WERI-Rb-1 (cell line): ENCODE results near the gene APEX1.

Source experiments
- DNase-seq: peaks from one replicate; pipeline ENCODE4 v3.0.0-alpha.2; 2020
- H3K27ac ChIP-seq: fragments of 250-450 bp; sonication (Bioruptor Pico); 2 replicates; pipeline ENCODE4 v1.5.1; 2020; ENCODE audit warnings: mild to moderate bottlenecking, moderate library complexity
- H3K27me3 ChIP-seq: fragments of 250-450 bp; sonication (Bioruptor Pico); 2 replicates; pipeline ENCODE4 v1.5.1; 2021; ENCODE audit warnings: mild to moderate bottlenecking, low read depth, moderate library complexity; ENCODE audit not compliant: insufficient read depth, severe bottlenecking
- H3K36me3 ChIP-seq: fragments of 250-450 bp; sonication (Bioruptor Pico); 2 replicates; pipeline ENCODE4 v1.5.1; 2020; ENCODE audit warnings: mild to moderate bottlenecking, moderate library complexity
- H3K4me3 ChIP-seq: 2 replicates; pipeline ENCODE4 v1.5.1; 2011; ENCODE audit warnings: low read depth, mild to moderate bottlenecking, control low read depth, low read length
- H3K9me3 ChIP-seq: fragments of 250-450 bp; sonication (Bioruptor Pico); 2 replicates; pipeline ENCODE4 v1.5.1; 2021; ENCODE audit warnings: mild to moderate bottlenecking, moderate library complexity; ENCODE audit not compliant: severe bottlenecking
- TF ChIP-seq, protein P1 (sequence below): IDR thresholded peaks from 2 replicates; pipeline ENCODE4 v1.5.1; 2011; ENCODE audit warnings: low read depth, mild to moderate bottlenecking, control low read depth, inconsistent platforms, low read length

Gene APEX1

DNA sequence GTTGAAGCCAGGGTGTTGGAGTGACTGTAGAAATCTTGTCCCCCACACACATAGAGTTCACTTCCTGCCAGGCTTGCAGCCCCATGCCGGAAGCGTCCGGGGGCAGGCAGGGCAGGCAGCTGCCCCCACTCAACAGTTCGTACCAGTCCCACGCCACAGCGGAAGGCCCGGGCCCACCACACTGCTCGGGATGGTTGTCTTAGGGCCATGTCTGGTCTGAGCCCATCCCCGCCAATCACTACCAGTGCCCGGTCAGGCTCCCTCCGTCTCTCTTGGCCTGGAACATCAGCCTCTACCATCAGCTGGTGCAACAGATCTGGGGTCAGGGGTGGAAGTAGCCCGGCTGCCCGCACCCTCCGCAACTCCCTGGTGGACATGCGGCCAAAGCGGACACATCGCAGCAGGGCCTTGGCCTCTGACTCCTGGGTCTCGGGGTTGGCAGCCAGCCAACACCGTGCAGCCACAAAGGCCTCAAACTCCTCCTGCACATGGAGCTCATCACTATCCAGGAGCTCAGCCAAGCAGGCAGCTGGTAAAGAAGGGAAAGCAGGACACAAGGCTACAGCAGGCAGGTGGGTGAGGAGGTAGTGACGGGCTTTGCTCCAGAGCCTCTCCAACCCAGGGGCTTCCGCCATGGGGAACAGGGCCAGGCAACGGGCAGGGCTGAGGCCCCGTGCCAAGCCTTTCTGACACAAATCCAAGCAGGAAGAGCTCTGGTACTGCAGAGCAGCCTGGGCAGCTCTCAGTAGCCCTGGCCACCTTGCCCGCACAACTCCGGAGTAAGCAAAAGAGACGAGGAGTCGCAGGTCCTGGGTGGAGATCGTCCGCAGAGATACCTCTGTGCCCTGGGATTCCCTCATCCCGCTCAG lies 25.0 kb upstream of the APEX1 start:
- Histone ChIP-seq H3K4me3 (no peak overlapping the region), H3K36me3 (no peaks in the 10 kb centered on the region), H3K27me3 (no peaks in the 10 kb centered on the region), H3K27ac (no peak overlapping the region), H3K9me3 (no peaks in the 10 kb centered on the region)
- DNase-seq, result no peak
- TF ChIP-seq, protein P1, sequence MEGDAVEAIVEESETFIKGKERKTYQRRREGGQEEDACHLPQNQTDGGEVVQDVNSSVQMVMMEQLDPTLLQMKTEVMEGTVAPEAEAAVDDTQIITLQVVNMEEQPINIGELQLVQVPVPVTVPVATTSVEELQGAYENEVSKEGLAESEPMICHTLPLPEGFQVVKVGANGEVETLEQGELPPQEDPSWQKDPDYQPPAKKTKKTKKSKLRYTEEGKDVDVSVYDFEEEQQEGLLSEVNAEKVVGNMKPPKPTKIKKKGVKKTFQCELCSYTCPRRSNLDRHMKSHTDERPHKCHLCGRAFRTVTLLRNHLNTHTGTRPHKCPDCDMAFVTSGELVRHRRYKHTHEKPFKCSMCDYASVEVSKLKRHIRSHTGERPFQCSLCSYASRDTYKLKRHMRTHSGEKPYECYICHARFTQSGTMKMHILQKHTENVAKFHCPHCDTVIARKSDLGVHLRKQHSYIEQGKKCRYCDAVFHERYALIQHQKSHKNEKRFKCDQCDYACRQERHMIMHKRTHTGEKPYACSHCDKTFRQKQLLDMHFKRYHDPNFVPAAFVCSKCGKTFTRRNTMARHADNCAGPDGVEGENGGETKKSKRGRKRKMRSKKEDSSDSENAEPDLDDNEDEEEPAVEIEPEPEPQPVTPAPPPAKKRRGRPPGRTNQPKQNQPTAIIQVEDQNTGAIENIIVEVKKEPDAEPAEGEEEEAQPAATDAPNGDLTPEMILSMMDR, result no peak

DNA sequence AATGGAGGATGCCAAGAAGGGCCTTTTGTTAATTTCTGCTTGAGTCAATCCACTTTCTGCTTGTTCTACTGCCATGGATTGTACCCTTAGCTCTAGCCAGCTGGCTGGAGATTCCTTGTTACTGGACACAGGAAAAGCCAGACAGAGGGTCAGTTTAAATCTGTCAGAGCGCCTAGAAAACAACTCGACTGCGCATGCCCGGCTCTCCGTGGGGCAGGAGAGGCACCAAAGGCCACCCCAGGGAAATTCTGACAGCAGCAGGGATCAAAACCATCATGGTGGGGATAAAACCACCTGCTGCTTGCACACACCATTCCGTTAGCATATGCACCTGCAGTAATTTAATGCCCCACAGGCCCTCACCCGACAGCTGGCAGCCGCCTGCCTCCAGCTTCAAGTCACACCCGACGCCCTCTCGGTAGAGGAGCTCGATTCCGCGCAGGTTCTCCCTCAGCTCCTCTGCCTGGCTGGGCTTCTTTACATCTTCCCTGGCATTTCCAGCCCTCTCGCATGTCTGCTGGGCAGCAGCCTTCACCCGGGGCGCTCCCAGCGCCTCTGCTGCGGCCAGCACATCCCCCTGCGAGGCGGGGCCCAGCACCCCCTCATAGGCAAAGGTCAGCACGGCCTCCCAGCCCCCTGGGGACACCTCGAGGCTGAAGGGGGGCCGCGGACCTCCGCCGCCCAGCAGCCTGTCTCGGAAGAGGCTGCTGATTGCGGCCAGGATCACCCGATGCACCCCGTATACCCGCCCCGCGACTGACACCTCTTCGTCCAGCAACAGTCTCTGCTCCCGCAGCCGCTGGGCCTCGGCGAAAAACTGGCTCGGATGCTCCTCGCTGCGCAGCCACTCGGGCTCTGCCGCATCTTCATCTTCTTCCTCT lies 20.1 kb upstream of the APEX1 start:
- Histone ChIP-seq H3K9me3 (no peaks in the 10 kb centered on the region), H3K36me3 (no peaks in the 10 kb centered on the region), H3K27ac (no peak overlapping the region), H3K27me3 (no peaks in the 10 kb centered on the region), H3K4me3 (no peak overlapping the region)
- DNase-seq, result no peak
- TF ChIP-seq, protein P1, result no peak

DNA sequence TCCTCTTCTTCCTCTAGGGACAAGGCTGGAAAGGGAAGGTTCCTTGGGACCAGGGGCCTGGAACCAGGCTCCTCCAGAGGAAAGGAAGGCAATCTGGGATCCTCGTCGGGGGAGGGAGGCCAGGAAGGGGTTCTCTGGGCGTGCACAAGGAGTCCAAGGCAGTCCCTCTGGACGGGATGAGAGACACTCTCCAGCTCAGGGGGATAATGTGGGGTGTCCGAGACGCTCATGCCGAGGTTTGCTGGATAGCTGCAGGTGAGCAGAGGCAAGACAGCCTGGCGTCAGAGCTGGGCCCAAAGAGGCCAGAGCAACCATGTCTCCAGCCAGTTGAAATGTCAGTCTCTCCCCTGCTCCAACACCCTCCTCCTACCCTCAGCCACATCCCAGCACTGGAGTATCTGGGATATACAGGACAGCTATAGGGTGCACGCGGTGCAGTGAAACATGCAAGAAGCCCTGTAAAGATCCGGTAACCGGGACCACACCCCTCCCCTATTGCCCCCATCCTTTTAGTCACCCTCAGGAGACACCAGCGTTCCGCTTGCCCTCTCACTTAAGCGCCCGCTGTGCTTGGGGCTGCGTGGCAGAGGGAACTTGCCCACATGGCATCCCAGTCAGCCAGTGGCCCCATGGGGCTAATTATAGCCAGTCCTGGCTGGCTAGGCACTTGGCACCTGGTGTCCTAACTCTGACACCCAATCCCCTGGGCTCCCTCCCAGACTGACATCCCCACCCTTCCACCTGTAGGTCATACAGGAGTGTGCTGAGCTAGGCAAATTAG lies 19.3 kb upstream of the APEX1 start, which contains the start of gene KLHL33:
Gene KLHL33 (minus strand): TSS at position 585 of the 781 bp plus-strand sequence. CDS start 355 bp downstream, at position 230.
- no peak for DNase-seq
- TF ChIP-seq, protein P1, result no peak
- Histone ChIP-seq H3K27ac (no peak within 1 kb of the TSS), H3K27me3 (no peaks in the 10 kb centered on the region), H3K9me3 (no peaks in the 10 kb centered on the region), H3K4me3 (no peak within 1 kb of the TSS), H3K36me3 (no peaks in the 10 kb centered on the region)

DNA sequence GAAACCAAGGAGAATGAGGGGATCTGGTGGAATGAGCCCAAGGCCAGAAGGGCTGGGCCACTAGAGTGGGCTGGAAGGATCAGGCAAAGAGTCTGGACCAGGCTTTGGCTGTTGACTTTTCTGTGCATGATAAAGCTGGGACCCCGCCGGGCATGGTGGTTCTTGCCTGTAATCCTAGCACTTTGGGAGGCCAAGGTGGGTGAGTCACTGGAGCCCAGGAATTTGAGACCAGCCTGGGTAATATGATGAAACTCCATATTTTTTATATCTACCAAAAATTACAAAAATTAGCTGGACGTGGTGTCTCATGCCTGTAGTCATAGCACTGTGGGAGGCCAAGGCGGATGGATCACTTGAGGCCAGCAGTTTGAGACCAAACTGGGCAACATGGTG lies 18.7 kb upstream of the APEX1 start:
- no peaks in the 10 kb centered on the region for H3K9me3 ChIP-seq
- H3K36me3 ChIP-seq, result no peaks in the 10 kb centered on the region
- no peaks in the 10 kb centered on the region for H3K27me3 ChIP-seq
- DNase-seq, result no peak
- TF ChIP-seq, protein P1, result no peak
- H3K4me3 ChIP-seq, result no peak overlapping the region
- H3K27ac ChIP-seq, result no peak overlapping the region

DNA sequence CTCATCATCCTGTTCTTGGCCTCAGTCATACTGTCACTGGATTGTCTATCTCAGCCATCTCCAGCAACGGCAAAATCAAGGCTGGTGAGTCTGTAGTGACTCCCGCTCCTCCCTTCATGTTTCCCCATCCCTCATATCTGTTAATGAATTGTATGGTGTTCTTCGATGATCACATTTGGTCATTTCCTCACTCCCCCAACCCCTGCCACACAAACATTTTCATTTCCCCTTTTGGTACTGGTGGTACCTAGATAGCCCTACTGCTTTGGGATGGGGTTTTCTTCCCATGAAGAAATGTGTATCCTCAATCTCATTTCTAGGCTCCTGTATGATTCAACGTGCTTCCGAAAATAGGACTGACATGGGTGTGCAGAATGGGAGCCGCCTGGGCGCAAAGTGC lies 16.4 kb upstream of the APEX1 start:
- H3K27ac ChIP-seq, result no peak overlapping the region
- TF ChIP-seq, protein P1, result no peak
- H3K27me3 ChIP-seq, result no peaks in the 10 kb centered on the region
- no peaks in the 10 kb centered on the region for H3K9me3 ChIP-seq
- no peak overlapping the region for H3K4me3 ChIP-seq
- H3K36me3 ChIP-seq, result peaks cover 5% of the 10 kb centered on the region; the same call in 1 of the 2 replicates
- DNase-seq, result no peak
